Tibial artery (tissue), 4 donors: ENCODE measurements around the gene DIS3L2.

Source experiments
- DNase-seq, 2 donors: peaks; one replicate each; pipeline ENCODE4 v3.0.0-alpha.2; 2019
- H3K27ac ChIP-seq, 2 donors: fragments of 200-600 bp; sonication (generic) in 1 of 2; 1 replicate in 1 of 2; 2 replicates in 1 of 2; pipeline ENCODE4 v1.5.1; 2018 to 2019; ENCODE audit warnings: mild to moderate bottlenecking in 1 of 2
- H3K27me3 ChIP-seq, 2 donors: fragments of 200-600 bp; sonication (generic) in 1 of 2; one replicate each; pipeline versions ENCODE4 v1.5.1 to v1.6.0; 2016 to 2019
- H3K36me3 ChIP-seq, 3 donors: fragments of 200-600 bp; sonication (generic) in 2 of 3; one replicate each; pipeline ENCODE4 v1.5.1; 2016 to 2019; ENCODE audit warnings: mild to moderate bottlenecking in 2 of 3
- H3K4me1 ChIP-seq, 4 donors: fragments of 200-600 bp; sonication (generic) in 2 of 4; 1 replicate in 3 of 4; 2 replicates in 1 of 4; pipeline ENCODE4 v1.5.1; 2016 to 2019
- H3K4me3 ChIP-seq, 2 donors: fragments of 200-600 bp; sonication (generic) in 1 of 2; 1 replicate in 1 of 2; 2 replicates in 1 of 2; pipeline ENCODE4 v1.5.1; 2018 to 2019; ENCODE audit warnings: mild to moderate bottlenecking in 2 of 2
- H3K9me3 ChIP-seq, 3 donors: fragments of 200-600 bp; sonication (generic) in 1 of 3; one replicate each; pipeline ENCODE4 v1.5.1; 2016 to 2019
- CTCF ChIP-seq, 2 experiments: fragments of 200-600 bp in 1 of 2; fragments of 450-650 bp in 1 of 2; IDR thresholded peaks; one replicate each; pipeline ENCODE4 v1.5.1; 2017 to 2019; ENCODE audit warnings: antibody characterized with exemption in 2 of 2, mild to moderate bottlenecking in 1 of 2, moderate library complexity in 1 of 2
- intact Hi-C: fragments of 100-400 bp; cut with DNase I; formaldehyde crosslinking; loops from one replicate; pipeline ENCODE4 v1.15.0; 2023; ENCODE audit warnings: low total_unique reads

DIS3L2 gene

GRCh38 chr2:232242316-232242715 is 280.8 kb downstream of the DIS3L2 start:
- no peak for DNase-seq
- intact Hi-C loops: no loop called here
- Histone ChIP-seq H3K36me3 (peaks cover 6 to 25% (median 16%) of the 10 kb centered on the region in 3 donors), H3K4me1 (no peaks in the 10 kb centered on the region), H3K9me3 (no peaks in the 10 kb centered on the region), H3K27me3 (no peaks in the 10 kb centered on the region), H3K4me3 (no peak overlapping the region), H3K27ac (no peak overlapping the region)
- TF ChIP-seq CTCF (IDR thresholded peaks at IDR 0.05): no peak

- Histone ChIP-seq H3K4me1 (no peaks in the 10 kb centered on the region), H3K36me3 (peaks cover 7 to 16% (median 12%) of the 10 kb centered on the region in 3 donors), H3K27ac (no peak overlapping the region), H3K27me3 (no peaks in the 10 kb centered on the region), H3K9me3 (no peaks in the 10 kb centered on the region), H3K4me3 (no peak overlapping the region)
- intact Hi-C loops: no loop called here
- no peak for DNase-seq
- TF ChIP-seq CTCF (IDR thresholded peaks at IDR 0.05): no peak
Observed at GRCh38 chr2:232245111-232245510, 283.6 kb downstream of the DIS3L2 start.

- Histone ChIP-seq H3K9me3 (no peaks in the 10 kb centered on the region), H3K27me3 (no peaks in the 10 kb centered on the region), H3K36me3 (peaks cover 7 to 19% (median 13%) of the 10 kb centered on the region in 3 donors), H3K4me3 (no peak overlapping the region), H3K4me1 (no peaks in the 10 kb centered on the region), H3K27ac (no peak overlapping the region)
- intact Hi-C loops: no loop called here
- no peak for TF ChIP-seq CTCF (IDR thresholded peaks at IDR 0.05)
- DNase-seq: no peak
Observed at GRCh38 chr2:232246245-232246644, 284.7 kb downstream of the DIS3L2 start.

GRCh38 chr2:232249096-232249495 is 287.6 kb downstream of the DIS3L2 start:
- H3K27me3 ChIP-seq: no peaks in the 10 kb centered on the region
- no peak for TF ChIP-seq CTCF (IDR thresholded peaks at IDR 0.05)
- H3K27ac ChIP-seq: no peak overlapping the region
- H3K9me3 ChIP-seq: no peaks in the 10 kb centered on the region
- no peaks in the 10 kb centered on the region for H3K4me1 ChIP-seq
- peaks cover 7 to 21% (median 19%) of the 10 kb centered on the region in 3 donors for H3K36me3 ChIP-seq
- no peak overlapping the region for H3K4me3 ChIP-seq
- no peak for DNase-seq
- intact Hi-C loops: no loop called here

- no peaks in the 10 kb centered on the region for H3K9me3 ChIP-seq
- H3K27me3 ChIP-seq: no peaks in the 10 kb centered on the region
- H3K4me1 ChIP-seq: no peaks in the 10 kb centered on the region
- intact Hi-C loops: no loop called here
- H3K36me3 ChIP-seq: peaks cover 7 to 27% (median 21%) of the 10 kb centered on the region in 3 donors
- no peak for DNase-seq
- no peak overlapping the region for H3K4me3 ChIP-seq
- H3K27ac ChIP-seq: no peak overlapping the region
- TF ChIP-seq CTCF (IDR thresholded peaks at IDR 0.05): no peak
Observed at GRCh38 chr2:232250246-232251175, 289.0 kb downstream of the DIS3L2 start.
